HG03175 (cell line): ENCODE data around the gene CHST13.

ENCODE experiments used
- ATAC-seq: cut with Tn5 transposase; IDR thresholded peaks from one replicate; pipeline ENCODE4 v1.9.1; 2021; ENCODE audit warnings: mild to moderate bottlenecking, moderate library complexity; ENCODE audit not compliant: unreplicated experiment

Gene CHST13, protein sequence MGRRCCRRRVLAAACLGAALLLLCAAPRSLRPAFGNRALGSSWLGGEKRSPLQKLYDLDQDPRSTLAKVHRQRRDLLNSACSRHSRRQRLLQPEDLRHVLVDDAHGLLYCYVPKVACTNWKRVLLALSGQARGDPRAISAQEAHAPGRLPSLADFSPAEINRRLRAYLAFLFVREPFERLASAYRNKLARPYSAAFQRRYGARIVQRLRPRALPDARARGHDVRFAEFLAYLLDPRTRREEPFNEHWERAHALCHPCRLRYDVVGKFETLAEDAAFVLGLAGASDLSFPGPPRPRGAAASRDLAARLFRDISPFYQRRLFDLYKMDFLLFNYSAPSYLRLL

DNA sequence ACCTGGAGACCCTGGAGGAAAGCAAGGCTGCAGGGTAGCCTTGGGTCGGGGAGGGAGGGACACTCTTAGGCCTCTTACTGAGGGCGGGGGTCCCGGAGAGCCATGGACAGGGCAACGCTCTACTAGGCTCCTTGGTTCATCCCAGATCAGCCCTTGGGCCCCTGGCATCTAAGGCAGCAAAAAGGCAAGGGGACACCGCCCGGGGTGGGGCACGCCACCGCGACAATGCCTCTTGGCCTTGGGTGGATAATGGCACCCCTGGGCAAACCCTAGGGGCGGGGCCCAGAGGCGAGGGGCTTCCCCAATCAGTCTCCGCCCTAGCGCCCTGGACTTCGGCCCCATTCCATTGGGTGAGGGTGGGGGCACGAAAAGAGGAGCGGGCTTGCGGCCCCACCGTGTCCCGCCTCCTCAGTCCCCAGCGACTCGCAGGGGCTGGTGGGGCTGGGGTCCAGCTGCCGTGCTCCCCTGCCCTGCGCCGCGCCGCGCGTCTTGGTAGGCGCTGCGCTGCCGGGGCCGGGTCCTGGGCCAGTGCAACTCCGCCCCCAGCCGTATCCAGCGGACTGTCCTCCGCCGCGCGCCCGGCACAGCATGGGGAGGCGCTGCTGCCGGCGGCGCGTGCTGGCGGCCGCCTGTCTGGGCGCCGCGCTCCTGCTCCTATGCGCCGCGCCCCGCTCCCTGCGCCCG, at the start of gene CHST13:
Gene CHST13, plus strand, starts transcription at position 411 of the 684 bp plus-strand sequence. Its CDS starts 178 bp downstream, at position 589.
- no peak for ATAC-seq

DNA sequence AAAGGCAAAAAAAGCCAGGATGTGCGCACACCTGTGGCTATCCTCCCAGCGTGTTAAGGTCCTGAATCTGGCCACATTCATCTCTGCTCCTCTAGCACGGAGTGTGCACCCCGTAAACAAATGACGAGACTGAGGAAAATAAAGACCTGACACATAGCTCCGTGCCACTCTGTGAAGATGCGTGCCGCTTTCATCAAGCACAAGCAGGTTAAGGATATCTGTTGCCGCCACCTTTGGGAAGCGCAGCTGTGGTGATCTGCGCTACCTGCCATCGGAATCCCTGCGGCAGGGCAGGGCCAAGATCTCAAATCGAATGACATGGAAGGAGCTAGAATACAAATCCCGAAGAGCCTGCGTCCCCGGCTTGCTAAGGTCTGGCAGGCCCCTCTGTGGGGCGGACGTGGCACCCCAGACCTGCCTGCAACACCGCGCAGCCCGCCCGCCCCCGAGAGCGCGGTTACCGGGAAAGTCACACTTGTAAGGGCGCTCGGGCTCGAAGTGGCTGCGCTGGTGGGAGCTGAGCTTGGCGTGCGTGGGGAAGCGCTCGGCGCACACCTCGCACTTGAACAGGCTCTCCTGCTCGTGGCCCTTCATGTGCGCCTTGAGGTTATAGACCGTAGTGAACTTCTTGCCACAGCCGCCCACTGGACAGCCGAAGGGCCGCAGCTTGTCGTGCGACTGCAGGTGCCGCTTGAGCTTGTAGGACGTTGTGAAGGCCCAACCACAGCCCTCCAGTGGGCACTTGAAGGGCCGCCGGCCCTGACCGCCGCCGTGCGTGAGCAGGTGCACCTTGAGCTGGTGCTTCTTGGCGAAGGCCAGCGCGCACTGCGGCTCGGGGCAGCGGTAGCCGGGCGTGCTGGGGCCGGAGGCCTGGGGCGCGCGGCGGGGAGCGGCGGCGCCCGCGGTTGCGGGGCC, 49.2 kb upstream of the CHST13 start:
- ATAC-seq = peak; percentile 28

DNA sequence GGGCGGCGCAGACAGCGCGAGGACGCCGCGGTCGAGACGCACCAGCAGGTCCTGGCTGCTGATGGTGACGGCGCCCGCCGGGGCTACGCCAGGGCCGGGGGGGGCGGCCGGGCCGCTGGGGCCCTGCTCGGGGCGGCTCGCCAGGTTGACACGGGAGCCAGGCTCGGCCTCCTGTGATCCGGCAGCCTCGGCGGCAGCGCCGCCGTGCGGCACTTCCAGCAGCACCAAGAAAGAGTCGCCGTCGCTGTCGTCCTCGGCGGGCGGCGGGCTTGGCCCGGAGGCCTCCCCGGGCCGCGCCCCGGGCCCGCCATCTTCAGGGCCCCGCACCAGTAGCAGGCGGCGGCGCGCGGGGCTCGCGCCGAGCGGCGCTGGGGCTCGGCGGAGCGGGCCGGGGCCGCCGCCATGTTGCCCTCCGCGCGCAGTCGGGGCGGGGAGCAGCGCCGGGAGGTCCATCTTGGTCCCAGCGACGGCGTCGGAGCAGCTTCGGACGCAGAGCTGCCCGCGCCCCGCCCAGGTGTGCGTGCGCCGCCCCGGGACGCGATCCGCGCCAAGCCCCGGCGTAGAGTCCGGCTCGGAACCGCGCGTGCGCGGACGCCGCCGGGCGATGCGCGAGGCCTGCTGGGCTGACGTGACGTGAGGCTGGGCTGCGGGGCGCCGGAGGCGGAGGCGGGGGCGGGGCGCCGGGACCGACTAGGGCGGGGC, 48.4 kb upstream of the CHST13 start, which contains the start of gene ZXDC:
Gene ZXDC, minus strand, starts transcription at position 479 of the 702 bp plus-strand sequence. Its CDS starts 26 bp downstream, at position 453.
- ATAC-seq = peak; percentile 79

DNA sequence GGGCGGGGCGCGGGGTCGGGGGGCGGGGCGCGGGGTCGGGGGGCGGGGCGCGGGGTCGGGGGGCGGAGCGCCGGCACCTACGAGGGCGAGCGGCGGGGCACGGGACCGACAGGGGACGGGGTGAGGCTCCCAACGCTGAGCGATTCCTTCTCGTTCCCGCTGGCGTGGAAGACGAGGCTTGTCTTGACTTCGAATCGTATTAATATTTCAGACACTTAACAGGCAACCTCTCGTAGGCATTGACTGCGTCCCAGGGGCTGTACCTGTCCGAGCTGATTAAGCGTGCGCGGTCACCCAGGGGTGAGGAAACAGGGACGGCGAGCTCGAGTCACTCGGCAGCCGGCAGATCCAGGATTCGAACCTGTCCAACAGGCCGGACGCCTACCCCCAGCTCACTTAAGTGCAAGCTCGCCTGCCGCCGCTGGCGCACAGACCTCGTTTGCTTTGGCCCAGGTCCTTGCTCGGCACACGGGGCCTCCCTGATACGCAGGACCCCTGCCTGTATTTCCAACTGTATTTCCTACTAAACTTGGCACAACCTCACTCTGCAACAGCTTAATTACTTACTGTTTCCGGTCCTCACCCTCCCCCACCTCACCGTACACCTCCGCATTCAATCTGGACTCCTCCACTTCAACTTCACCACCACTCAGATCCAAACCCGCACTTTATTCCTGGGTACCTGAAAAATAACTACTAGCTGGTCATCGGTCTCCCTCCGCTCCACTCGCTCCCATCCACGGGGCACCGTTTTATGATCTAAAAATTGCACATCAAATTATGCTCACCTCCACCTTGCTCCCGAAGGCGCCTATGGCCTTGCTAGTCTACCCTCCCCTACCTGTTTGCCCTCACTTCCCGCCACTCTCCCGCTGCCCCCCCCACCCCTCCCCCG, 47.5 kb upstream of the CHST13 start:
- ATAC-seq = peak; percentile 32

DNA sequence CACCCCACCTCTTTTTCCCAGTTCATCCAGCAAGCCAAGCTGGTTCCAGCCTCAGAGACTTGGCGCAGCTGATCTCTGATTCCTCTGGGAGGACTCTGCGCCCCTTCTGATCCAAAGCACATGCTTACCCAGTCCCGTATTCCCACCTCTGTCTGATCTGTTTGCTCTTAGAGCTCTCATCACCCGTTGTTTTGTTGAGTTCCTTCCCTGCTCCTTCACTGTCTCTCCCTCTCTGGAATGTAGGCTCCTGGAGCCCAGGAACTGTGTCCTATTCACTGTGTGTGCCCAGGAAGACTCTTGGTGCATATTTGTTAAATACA, 46.9 kb upstream of the CHST13 start:
- no peak for ATAC-seq

DNA sequence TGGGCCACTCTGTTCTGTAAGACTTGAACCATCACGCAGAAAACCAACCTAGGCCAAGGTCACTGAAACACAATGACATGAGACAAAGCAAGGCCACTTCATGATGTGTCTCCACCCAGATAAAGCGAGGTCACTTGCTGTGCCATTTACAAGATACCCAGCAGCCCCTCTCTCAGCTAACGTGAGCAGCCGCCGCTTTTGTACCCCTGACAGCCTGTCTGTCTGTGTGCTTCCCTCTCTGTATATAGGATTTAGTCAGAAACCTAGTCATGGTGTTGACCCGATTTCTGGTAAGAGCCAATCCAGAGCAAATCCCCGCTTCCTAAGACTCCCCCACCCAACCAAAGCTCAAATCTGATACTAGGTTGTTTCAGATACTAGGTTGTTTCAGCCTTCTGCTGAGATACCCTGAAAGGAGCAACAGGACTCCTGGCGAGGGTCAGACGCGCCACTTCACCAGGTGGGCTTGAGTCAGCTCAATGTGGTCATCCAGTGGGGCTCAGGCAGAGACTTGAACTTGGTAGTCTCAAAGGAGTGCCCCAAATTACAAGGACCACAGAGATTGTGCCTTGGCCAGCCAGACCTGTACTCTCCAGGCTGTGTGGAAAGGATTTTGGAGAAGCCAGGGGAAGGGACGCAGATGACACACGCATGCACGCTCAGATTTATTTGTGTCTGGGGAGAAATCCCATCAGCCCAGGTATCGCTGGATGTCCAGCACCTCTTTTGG, 45.2 kb upstream of the CHST13 start:
- ATAC-seq = no peak

DNA sequence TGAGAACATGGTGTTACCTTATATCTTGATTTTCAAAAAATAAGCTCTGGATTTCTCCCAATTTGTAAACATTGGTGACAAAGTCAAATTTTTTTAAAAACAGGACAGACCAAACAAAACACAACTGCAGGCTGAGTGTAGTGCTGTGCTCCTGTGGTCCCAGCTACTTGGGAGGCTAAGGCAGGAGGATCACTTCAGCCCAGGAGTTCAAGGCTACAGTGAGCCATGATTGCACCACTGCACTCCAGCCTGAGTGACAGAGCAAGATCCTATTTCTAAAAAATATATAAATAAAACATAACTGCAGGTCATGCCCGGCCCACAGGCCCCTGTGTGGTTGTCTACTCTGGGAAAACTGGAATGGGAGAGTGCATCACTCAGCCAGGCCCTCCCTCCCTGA, 44.3 kb upstream of the CHST13 start:
- no peak for ATAC-seq

DNA sequence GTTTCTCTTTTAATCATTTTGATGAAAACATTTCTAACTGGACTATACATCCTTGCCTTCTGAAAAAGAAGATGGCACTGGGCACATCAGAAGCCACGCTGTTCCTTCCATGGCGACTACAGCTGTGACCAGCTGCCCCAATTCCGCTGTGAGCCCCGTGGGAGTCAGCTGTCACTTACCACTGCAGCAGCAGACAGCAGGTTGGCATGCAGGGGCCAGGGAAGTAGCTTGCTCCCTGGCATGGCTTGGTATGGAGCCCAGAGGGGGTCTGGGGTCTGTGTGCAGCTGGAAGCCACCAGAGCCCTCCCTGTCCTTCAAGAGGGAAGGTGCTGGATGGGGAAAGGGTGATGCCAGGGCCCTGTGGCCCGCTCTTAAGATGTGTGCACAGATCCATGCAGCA, 43.7 kb upstream of the CHST13 start:
- ATAC-seq = no peak

DNA sequence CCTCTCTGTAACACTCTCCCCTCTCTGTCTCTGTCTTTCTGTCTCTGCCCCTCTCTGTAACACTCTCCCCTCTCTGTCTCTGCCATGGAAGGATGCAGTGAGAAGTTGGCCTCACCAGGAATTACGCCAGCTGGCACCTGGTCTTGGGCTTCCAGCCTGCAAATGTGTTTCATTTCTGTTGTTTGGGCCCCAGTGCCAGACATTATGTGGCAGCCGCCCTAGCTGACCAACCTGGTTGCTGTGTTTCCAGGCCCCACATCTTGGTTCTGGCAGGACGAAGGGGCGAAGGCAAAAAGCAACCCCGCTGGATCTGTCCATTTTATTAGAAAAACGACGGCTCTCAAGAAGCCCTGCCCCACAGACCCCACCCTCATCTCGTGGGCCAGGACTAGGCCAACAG, 43.1 kb upstream of the CHST13 start:
- ATAC-seq = no peak

DNA sequence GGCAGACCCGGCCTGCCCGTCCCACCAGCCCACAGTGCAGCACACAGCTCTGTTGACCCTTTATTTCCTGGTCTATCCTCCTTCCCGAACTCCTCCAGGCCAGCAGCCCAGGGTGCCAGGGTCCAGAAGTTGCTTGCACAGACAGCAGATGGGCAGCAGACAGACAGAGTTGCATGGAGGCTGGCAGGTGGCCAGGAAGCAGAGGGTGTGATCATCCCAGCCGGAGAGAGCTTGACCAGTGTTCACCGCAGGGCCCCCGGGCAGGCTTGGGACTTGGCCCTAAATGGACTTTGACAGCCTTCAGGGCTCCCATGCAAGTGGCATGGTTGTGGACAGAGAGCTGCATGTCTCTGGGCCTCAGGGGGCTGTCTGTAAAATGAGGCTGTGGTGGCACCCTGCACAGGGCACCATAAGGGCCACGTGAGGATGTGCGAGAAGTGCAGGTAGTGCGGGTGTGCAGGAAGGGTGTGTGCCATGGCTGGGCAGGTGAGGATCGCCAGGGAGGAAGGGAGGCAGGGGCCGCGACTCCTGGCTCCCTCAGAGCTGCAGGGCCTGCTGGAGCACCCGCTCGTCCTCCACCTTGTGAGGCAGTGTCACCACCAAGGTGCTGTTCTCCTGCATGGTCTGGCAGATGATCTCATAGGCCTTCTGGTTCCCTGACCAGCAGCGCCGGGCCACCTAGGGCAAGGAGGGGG, 42.0 kb upstream of the CHST13 start:
- ATAC-seq = no peak

DNA sequence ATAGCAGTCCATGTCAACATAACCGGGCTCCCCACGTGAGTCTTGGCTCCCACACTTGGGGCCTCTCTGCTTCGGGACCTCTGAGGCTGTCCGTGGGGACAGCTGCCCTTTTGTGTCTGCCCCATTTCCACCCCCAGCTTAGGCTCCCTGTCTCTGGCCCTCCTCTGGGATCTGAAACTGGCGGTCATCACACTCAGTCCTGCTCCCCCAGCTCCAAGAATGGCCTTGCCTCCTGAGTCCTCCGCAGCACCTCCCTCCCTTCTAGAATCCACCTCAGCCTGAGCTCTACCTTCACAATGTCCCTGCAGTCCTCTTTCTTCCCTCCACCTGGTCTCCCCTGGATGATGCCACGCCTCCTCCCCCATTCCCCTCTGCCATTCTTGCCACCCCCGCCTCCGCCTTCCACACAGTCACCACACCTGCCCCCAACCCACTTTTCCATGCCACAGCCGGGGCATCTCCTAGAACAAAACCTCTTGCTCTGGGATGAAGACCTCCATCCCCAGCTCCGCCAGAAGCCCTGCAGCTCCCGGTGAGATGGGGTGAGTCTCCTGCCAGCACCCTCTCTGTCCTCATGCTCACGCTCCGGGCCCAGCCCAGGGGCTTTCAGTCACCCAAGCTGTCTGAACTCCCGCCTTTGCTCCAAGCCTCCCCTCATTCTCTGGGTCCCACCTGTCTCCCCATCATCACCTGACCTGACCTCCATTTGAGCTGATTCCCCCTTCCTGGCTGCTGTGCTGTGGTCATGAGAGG, 41.3 kb upstream of the CHST13 start:
- no peak for ATAC-seq

DNA sequence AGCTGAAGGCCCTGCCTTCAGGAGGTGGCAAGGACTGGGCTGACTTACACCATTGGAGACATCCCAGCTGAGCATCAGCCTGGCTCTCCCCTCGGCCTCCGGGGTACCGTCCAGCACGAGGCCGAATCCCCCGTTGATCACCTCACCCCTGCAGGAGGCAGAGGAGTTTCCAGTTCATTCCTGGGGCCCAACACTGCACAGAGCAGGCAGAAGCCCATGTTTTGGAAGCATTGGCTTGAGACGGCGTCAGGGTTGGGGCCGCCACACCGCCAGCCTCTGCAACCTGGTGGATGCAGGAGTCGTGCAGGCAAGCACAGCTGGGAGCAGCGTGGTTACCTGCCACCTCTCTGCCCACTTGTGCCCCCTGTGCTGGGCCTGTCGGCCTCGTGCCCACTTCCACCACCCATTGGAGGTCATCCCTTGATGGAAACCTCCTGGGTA, 40.6 kb upstream of the CHST13 start:
- no peak for ATAC-seq

DNA sequence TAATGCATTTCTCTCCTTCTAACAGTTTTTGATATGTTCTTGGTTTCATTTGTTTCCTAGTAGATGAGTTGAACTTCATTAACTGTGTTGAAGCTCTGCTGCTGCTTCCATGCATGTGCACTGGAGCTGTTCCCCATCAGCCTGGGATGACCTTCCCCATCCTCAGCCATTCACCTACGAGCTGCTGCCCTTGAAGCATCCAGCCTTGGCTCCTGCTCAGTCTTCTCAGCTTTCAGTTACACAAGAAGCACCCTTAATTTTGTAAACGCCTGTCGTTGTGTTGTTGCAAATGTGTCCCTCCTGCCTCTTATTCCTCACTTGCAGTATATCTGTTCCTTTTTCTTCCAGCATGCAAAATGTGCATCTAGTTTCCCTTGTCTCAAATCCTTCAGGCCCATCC, 39.8 kb upstream of the CHST13 start:
- ATAC-seq = no peak

DNA sequence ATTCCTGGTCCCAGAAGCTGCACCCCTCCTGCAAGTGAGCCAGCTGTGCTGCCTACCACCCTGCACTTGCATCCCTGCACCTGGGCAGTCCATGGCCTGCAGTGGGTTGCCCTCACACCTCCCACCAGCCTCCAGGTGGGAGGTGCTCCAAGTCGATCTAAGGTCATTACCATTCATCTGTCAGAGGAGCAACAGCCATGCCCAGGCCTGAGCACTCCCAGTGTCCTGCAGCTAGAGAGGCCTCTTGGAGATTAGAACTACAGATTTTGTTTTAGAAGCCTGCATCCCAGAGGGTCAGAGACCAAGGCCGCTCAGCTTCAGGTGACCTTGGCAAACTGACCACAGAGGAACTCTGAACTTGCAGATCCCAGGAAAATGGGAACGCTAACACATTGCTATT, 39.3 kb upstream of the CHST13 start:
- ATAC-seq = no peak

DNA sequence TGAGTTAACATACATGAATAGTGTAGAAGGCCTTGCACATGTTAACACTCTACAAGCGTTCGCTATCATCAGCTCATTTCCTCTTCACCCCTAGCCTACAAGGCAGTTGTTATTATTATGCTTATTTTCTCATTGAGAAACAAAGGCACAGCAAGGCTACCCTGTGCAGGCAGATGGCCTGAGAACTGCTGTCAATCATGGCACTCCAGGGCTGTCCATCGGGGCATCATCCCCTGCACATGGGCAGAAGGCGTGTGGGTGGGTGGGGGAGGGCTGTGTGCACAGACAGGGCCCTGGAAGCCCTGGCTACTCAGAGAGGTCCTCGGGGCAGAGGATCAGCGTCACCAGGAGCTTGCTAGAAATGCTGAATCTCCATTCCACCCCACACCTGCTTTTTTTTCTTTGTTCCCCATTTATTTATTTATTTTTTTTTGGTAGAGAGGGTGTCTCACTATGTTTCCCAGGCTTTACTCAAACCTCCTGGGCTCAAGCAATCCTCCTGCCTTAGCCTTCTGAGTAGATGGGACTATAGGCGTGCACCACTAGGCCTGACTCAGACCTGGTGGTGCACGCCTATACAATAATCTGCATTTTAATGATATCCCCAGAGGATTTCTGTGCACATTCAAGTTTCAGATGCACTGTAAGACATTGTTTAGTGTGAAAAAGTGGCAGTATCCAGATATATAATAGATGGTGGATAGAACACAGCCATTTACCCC, 38.6 kb upstream of the CHST13 start:
- ATAC-seq = no peak

DNA sequence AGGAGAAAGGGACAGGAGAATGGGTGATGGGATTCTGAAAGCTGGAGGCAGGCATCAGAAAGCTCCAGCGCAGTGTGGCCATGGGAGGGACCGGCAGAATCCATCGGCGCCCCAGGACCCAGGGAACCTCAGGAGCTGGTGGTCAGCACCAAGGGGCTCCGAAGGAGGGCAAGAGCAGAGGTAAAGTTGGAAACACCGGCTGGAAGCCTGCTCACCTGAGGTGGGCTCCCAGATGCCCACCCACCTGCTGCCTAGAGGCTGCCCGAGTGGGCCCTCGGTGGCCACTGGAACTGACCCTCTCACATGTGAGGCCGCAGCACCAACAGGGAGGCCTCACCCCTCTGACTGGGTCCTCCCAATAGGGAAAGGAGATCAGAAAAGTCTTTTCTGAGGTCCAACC, 38.0 kb upstream of the CHST13 start:
- ATAC-seq = no peak

DNA sequence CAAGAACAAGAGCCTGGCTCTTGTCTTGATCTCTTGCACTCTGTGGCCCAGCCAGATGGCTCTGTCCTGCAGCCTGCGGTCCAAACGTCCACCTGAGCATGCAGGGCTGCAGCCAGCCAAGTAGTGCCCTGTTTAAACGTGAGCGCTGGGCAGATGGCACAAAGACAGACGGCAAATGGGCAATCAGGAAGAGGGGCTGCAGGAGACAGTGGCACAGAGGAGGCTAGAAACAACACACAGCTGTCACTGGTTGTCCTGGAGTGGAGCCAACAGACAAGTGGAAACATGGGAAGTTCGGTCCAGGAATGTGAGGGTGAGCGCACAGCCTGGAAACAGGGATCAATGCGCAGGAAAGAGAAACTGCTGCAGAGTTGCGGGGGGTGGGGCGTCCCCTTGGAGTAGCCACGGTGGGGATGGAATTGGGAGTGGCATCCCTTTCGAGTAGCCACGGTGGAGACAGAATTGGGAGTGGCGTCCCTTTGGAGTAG, 37.6 kb upstream of the CHST13 start:
- no peak for ATAC-seq
